Mammary epithelial cell (primary cell): ENCODE measurements around the gene FRMD8.

Experiments used
- EZH2 ChIP-seq: IDR thresholded peaks from 2 replicates; pipeline ENCODE4 v1.6.1; 2012; ENCODE audit warnings: low read length, inconsistent platforms, borderline replicate concordance
- TF ChIP-seq, protein P1 (sequence below), 2 donors: IDR thresholded peaks in 1 of 2; conservative IDR thresholded peaks in 1 of 2; 2 replicates each; pipeline ENCODE4 v1.5.1; 2011 to 2012; ENCODE audit warnings: inconsistent platforms in 2 of 2, low read length in 2 of 2, mild to moderate bottlenecking in 2 of 2, control low read depth in 1 of 2, low read depth in 1 of 2; ENCODE audit not compliant: insufficient read depth in 1 of 2; ENCODE audit errors: extremely low read depth in 1 of 2

DNA sequence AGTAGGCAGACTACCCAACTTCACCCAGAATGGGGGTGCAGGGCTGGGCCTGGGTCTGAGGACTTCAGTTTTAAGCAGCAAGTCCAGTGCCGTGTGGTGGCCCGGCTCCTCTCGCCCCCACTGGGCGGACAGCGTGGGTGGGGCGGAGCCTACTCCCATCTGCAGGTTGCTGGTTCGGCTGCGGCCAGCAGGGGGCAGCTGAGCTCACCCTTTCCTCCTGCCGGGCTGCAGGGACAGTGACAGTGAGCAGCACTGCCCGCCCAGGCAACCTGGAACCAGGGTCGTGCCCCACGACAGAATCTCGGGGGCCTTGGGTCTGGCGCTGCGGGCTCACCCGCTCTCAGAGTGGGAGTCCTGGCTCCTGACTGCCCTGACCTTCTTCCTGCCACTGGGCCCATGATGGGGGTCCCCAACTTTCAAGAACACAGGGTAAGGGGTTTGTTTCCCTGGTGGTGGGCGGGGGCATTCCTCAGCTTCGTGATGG, 29.9 kb downstream of the FRMD8 start:
- no peak for TF ChIP-seq EZH2
- TF ChIP-seq, protein P1, sequence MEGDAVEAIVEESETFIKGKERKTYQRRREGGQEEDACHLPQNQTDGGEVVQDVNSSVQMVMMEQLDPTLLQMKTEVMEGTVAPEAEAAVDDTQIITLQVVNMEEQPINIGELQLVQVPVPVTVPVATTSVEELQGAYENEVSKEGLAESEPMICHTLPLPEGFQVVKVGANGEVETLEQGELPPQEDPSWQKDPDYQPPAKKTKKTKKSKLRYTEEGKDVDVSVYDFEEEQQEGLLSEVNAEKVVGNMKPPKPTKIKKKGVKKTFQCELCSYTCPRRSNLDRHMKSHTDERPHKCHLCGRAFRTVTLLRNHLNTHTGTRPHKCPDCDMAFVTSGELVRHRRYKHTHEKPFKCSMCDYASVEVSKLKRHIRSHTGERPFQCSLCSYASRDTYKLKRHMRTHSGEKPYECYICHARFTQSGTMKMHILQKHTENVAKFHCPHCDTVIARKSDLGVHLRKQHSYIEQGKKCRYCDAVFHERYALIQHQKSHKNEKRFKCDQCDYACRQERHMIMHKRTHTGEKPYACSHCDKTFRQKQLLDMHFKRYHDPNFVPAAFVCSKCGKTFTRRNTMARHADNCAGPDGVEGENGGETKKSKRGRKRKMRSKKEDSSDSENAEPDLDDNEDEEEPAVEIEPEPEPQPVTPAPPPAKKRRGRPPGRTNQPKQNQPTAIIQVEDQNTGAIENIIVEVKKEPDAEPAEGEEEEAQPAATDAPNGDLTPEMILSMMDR (conservative IDR thresholded peaks at IDR 0.05 in 1 of 2, IDR thresholded peaks at IDR 0.05 in 1 of 2; ENCODE audit: extremely low read depth in 1 of 2, insufficient read depth in 1 of 2, low read depth in 1 of 2, low read length in 2 of 2) = peak; percentile 93 to 97
